ENCODE results near the gene CORIN.
"Not testable (repeated sequence)": the region's sequence is repeated elsewhere in the genome, so short reads cannot be mapped to it uniquely, and the experiment has no call there.

The CORIN gene

DNA sequence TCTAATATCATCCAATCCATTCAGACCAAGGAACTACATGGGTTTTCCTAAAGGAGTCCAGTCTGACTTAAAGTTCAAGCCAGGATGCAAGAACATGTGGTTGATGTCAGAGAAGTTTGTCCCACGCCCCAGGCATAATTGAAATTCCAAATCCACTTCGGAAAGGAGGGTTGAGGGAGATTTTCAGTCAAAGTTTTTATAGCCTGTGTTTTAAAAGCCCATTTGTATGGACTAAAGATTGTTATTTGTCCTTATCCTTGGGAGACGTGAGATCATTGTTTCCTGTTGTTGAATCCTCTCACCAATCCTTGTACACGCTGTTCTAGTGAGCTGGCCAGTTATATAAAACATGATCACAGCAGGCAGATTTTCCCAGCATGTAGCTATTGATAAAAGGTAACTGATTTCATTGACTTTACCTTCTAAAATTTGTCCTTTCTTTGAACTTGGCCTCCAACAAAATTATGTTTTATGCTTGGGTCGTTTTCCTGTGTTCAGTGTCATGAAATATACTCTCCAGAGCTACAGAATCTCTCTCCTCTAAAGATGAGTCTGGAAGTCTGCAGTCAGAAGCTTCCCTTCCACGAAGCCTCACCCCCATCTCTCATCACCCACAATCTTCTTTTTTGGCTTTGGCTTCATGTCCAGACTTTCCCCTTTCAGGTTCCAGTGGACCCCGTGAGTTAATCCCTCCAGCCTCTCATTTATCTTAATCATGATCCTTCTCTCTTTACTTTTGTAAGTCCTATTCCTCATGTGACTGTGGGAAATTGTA is 259.9 kb downstream of the CORIN start:
- H3K27ac ChIP-seq (ENCODE audit: low read length) = no peak overlapping the region
- no peak for DNase-seq (ENCODE audit: low read depth, low spot score)
- H3K36me3 ChIP-seq (ENCODE audit: control insufficient read depth, insufficient read depth, low read length) = no peaks in the 10 kb centered on the region
- no peaks in the 10 kb centered on the region for H3K4me1 ChIP-seq (ENCODE audit: control insufficient read depth, insufficient read depth, low read length)
- WGBS (ENCODE audit: insufficient coverage, insufficient read length) = no CpG with 5 or more reads among the region's 7 CpGs
- no peak overlapping the region for H3K4me3 ChIP-seq (ENCODE audit: low read length)
- H3K27me3 ChIP-seq (ENCODE audit: control insufficient read depth, insufficient read depth, low read length) = no peaks in the 10 kb centered on the region
- no peaks in the 10 kb centered on the region for H3K9me3 ChIP-seq (ENCODE audit: control insufficient read depth, insufficient read depth, low read length)

DNA sequence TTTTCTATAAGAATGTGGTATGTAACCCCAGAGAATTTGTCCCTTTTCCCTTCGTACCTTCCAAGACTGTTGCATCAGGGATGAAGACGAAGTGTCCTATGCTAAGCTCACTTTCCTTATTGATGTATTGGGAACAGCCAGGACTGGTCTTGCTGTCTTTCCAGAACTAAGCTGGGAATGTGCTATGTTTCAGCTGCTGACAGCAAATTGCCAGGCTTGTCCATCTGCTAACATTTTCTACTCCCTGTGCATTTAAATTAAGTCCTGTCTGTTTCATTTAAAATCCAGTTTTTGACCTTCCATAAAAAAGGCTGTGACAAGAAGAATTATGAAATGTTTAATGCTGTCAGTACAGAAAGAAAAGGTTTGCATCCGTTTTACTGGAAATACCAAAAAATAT is 264.9 kb downstream of the CORIN start:
- Histone ChIP-seq H3K4me1 (ENCODE audit: control insufficient read depth, insufficient read depth, low read length) (no peaks in the 10 kb centered on the region), H3K36me3 (ENCODE audit: control insufficient read depth, insufficient read depth, low read length) (no peaks in the 10 kb centered on the region), H3K9me3 (ENCODE audit: control insufficient read depth, insufficient read depth, low read length) (no peaks in the 10 kb centered on the region), H3K27me3 (ENCODE audit: control insufficient read depth, insufficient read depth, low read length) (no peaks in the 10 kb centered on the region), H3K4me3 (ENCODE audit: low read length) (no peak overlapping the region), H3K27ac (ENCODE audit: low read length) (no peak overlapping the region)
- DNase-seq (ENCODE audit: low read depth, low spot score) = no peak
- no CpG with 5 or more reads among the region's 3 CpGs for WGBS (ENCODE audit: insufficient coverage, insufficient read length)

DNA sequence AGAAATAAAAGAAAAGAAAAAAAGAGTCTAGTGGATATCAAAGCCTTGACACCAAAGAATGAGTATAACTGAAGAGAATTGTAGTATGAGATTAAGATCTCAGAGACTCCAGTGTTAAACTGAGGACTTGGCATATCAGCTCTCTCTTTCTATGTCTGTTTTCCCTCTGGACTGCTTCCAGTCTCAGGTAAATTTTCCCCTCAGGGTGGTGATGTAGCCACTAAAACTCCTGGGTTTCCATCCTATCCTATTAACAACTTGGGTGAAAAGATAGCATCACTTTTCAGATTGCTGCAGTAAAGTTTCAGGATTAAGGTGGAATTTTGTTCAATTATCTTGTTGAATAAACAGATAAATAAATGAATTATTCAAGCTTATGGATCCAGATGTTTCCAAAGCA is 267.1 kb downstream of the CORIN start:
- no peaks in the 10 kb centered on the region for H3K27me3 ChIP-seq (ENCODE audit: control insufficient read depth, insufficient read depth, low read length)
- H3K4me1 ChIP-seq (ENCODE audit: control insufficient read depth, insufficient read depth, low read length) = no peaks in the 10 kb centered on the region
- no peaks in the 10 kb centered on the region for H3K36me3 ChIP-seq (ENCODE audit: control insufficient read depth, insufficient read depth, low read length)
- H3K27ac ChIP-seq (ENCODE audit: low read length) = no peak overlapping the region
- no peak overlapping the region for H3K4me3 ChIP-seq (ENCODE audit: low read length)
- no peak for DNase-seq (ENCODE audit: low read depth, low spot score)
- H3K9me3 ChIP-seq (ENCODE audit: control insufficient read depth, insufficient read depth, low read length) = no peaks in the 10 kb centered on the region

DNA sequence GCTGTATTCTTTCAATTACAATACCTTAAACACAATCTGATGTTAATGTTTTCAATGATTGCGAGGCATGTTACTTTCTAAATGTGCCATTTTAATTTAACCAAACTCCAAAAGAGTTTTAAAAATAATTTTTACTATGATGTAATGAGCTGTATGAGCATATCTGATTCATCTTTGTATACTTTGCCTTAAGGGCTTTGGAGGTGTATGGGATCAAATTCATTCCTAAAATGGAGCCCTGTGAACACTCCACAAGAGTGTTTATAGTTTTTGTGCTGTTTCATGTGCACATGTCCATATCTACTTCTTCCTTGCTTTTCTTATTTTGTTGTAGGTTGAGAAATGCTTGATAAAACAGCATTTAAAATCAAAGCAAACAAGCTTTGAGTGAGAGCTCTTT is 270.4 kb downstream of the CORIN start:
- WGBS (ENCODE audit: insufficient coverage, insufficient read length) = no CpG with 5 or more reads among the region's 1 CpG
- H3K4me3 ChIP-seq (ENCODE audit: low read length) = no peak overlapping the region
- H3K4me1 ChIP-seq (ENCODE audit: control insufficient read depth, insufficient read depth, low read length) = no peaks in the 10 kb centered on the region
- no peaks in the 10 kb centered on the region for H3K9me3 ChIP-seq (ENCODE audit: control insufficient read depth, insufficient read depth, low read length)
- no peak for DNase-seq (ENCODE audit: low read depth, low spot score)
- no peak overlapping the region for H3K27ac ChIP-seq (ENCODE audit: low read length)
- H3K27me3 ChIP-seq (ENCODE audit: control insufficient read depth, insufficient read depth, low read length) = no peaks in the 10 kb centered on the region
- no peaks in the 10 kb centered on the region for H3K36me3 ChIP-seq (ENCODE audit: control insufficient read depth, insufficient read depth, low read length)

DNA sequence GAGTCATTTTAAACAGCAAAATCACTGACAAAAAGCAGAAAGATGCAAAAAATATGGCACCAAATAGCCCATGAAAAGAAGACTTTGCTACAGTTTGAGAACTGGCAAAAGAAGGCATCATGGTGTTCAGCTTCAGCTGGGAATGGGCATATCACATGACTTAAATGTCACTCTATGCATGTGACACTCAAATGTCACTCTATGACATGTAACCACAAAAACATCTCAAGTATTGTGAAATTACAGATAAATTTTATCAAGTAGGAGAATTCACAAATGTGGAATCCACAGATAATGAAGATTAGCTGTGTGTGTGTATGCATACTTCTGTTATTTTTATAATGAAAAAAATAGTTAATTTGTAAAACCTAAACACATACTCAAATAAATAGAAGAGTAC is 270.9 kb downstream of the CORIN start:
- no peak overlapping the region for H3K27ac ChIP-seq (ENCODE audit: low read length)
- H3K9me3 ChIP-seq (ENCODE audit: control insufficient read depth, insufficient read depth, low read length) = no peaks in the 10 kb centered on the region
- no peaks in the 10 kb centered on the region for H3K27me3 ChIP-seq (ENCODE audit: control insufficient read depth, insufficient read depth, low read length)
- no peaks in the 10 kb centered on the region for H3K36me3 ChIP-seq (ENCODE audit: control insufficient read depth, insufficient read depth, low read length)
- H3K4me3 ChIP-seq (ENCODE audit: low read length) = no peak overlapping the region
- DNase-seq (ENCODE audit: low read depth, low spot score) = no peak
- H3K4me1 ChIP-seq (ENCODE audit: control insufficient read depth, insufficient read depth, low read length) = no peaks in the 10 kb centered on the region

DNA sequence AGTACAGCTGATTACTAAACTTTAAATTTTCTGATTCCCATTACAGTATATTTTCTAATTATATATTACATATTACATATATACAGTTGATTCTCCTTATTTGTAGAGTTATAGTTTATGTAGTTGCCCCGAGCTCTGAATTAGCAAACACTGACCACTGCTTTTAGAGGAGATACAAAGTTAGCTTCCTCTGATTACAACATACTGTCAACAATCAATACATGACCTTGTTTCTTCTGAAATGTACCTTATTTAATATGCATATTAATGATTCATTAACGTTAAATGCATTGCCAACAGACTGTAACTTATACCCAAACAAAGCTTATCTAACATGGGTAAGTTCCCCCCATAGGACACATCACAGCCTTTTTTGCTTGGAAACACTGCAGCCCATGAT is 271.3 kb downstream of the CORIN start:
- Histone ChIP-seq H3K9me3 (ENCODE audit: control insufficient read depth, insufficient read depth, low read length) (no peaks in the 10 kb centered on the region), H3K36me3 (ENCODE audit: control insufficient read depth, insufficient read depth, low read length) (no peaks in the 10 kb centered on the region), H3K27me3 (ENCODE audit: control insufficient read depth, insufficient read depth, low read length) (no peaks in the 10 kb centered on the region), H3K4me1 (ENCODE audit: control insufficient read depth, insufficient read depth, low read length) (no peaks in the 10 kb centered on the region), H3K27ac (ENCODE audit: low read length) (no peak overlapping the region), H3K4me3 (ENCODE audit: low read length) (no peak overlapping the region)
- no CpG with 5 or more reads among the region's 2 CpGs for WGBS (ENCODE audit: insufficient coverage, insufficient read length)
- no peak for DNase-seq (ENCODE audit: low read depth, low spot score)

DNA sequence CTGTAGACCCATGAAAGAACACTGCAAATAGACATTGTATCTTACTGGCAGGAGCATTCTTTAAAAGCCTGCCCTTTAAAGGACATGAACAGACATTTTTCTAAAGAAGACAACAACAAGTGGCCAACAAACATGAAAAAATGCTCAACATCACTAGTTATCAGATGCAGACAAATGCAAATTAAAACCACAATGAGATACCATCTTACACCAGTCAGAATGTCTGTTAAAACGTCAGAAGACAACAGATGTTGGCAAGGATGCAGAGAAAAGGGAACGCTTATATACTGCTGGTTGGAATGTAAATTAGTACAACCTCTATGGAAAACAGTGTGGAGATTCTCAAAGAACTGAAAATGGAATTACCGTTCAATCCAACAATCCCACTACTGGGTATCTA is 275.6 kb downstream of the CORIN start:
- no CpG with 5 or more reads among the region's 3 CpGs for WGBS (ENCODE audit: insufficient coverage, insufficient read length)
- Histone ChIP-seq H3K27me3 (ENCODE audit: control insufficient read depth, insufficient read depth, low read length) (no peaks in the 10 kb centered on the region), H3K4me1 (ENCODE audit: control insufficient read depth, insufficient read depth, low read length) (no peaks in the 10 kb centered on the region), H3K36me3 (ENCODE audit: control insufficient read depth, insufficient read depth, low read length) (no peaks in the 10 kb centered on the region), H3K9me3 (ENCODE audit: control insufficient read depth, insufficient read depth, low read length) (no peaks in the 10 kb centered on the region), H3K27ac (ENCODE audit: low read length) (no peak overlapping the region), H3K4me3 (ENCODE audit: low read length) (no peak overlapping the region)
- no peak for DNase-seq (ENCODE audit: low read depth, low spot score)

DNA sequence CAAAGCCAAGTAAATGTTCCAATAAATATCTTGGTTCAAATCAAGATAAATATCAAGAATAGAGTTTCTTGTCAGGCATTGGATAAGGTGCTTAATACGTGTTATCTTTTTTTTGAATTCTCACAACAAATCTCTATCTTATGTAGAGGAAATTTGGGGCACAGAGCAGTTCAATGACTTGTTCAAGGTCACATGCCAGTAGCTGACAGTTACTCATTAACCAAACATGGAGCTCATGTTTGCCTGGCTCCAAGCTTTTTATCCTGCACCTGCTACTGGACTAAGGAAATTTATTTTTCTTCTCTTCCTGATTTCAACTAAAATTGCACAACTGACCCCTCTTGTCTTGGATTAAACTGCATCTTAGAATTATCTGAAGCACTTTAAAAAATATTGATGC is 276.5 kb downstream of the CORIN start:
- Histone ChIP-seq H3K4me3 (ENCODE audit: low read length) (no peak overlapping the region), H3K36me3 (ENCODE audit: control insufficient read depth, insufficient read depth, low read length) (no peaks in the 10 kb centered on the region), H3K4me1 (ENCODE audit: control insufficient read depth, insufficient read depth, low read length) (no peaks in the 10 kb centered on the region), H3K9me3 (ENCODE audit: control insufficient read depth, insufficient read depth, low read length) (no peaks in the 10 kb centered on the region), H3K27me3 (ENCODE audit: control insufficient read depth, insufficient read depth, low read length) (no peaks in the 10 kb centered on the region), H3K27ac (ENCODE audit: low read length) (no peak overlapping the region)
- WGBS (ENCODE audit: insufficient coverage, insufficient read length) = no CpG with 5 or more reads among the region's 1 CpG
- DNase-seq (ENCODE audit: low read depth, low spot score) = no peak

DNA sequence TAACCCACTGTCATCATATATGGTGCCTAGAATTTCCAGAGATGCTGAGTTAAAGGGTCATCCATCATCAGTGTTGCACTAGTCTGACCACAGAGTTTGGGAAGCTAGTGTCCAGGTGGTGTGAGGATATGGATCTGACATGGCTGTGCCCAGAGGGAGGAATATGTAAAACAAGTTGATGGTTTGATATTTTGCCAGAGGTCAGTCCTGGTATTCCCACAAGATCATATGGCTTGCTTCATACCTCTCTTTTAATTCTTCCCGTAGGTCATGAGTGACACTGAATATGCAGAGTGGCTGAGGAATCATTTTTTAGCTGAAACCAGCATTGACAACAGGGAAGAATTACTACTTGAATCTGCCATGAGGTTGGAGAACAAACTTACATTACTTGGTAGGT is 277.2 kb downstream of the CORIN start:
- Histone ChIP-seq H3K4me3 (ENCODE audit: low read length) (no peak overlapping the region), H3K27me3 (ENCODE audit: control insufficient read depth, insufficient read depth, low read length) (no peaks in the 10 kb centered on the region), H3K9me3 (ENCODE audit: control insufficient read depth, insufficient read depth, low read length) (no peaks in the 10 kb centered on the region), H3K27ac (ENCODE audit: low read length) (no peak overlapping the region), H3K4me1 (ENCODE audit: control insufficient read depth, insufficient read depth, low read length) (no peaks in the 10 kb centered on the region), H3K36me3 (ENCODE audit: control insufficient read depth, insufficient read depth, low read length) (no peaks in the 10 kb centered on the region)
- DNase-seq (ENCODE audit: low read depth, low spot score) = no peak
- no CpG with 5 or more reads among the region's 1 CpG for whole genome bisulfite sequencing (ENCODE audit: insufficient coverage, insufficient read length)

DNA sequence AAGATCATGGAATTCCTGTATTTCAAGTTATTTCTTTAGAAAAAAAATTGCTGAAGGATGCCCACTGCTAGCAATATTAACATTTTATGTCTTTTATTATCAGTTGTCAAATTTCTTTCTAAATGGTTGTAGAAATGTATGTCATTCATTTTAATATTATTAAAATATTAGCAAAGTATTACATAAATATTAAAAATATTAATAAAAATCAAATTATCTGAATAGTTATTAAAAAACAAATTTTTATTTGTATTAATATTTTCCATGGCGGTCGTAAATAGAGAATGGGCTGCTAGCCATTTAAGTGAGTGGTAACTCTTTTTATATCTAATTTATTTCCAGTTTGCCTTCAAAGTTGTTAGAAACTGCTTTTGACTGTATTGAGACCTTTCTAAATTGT is 280.6 kb downstream of the CORIN start:
- Histone ChIP-seq H3K27ac (ENCODE audit: low read length) (no peak overlapping the region), H3K4me1 (ENCODE audit: control insufficient read depth, insufficient read depth, low read length) (no peaks in the 10 kb centered on the region), H3K36me3 (ENCODE audit: control insufficient read depth, insufficient read depth, low read length) (no peaks in the 10 kb centered on the region), H3K4me3 (ENCODE audit: low read length) (no peak overlapping the region), H3K27me3 (ENCODE audit: control insufficient read depth, insufficient read depth, low read length) (no peaks in the 10 kb centered on the region), H3K9me3 (ENCODE audit: control insufficient read depth, insufficient read depth, low read length) (no peaks in the 10 kb centered on the region; the same call in 1 of the 2 replicates)
- no peak for DNase-seq (ENCODE audit: low read depth, low spot score)
- WGBS (ENCODE audit: insufficient coverage, insufficient read length) = no CpG with 5 or more reads among the region's 2 CpGs

DNA sequence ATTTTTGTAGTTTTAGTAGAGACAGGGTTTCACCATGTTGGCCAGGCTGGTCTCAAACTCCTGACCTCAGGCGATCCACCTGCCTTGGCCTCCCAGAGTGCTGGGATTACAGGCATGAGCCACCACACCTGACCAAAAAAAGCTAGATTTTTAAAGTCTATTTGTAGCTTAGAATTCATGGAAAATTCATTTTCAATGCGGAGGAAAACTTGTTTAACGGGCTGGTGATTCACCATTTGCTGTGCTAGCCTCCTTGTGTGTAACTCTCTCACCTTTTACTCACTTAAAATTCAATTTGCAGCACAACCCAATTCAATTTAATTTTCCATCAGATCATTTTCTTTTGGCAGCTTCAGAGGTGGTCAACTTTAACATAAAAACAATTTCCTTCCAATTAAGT is 281.9 kb downstream of the CORIN start:
- no CpG with 5 or more reads among the region's 3 CpGs for WGBS (ENCODE audit: insufficient coverage, insufficient read length)
- not testable (repeated sequence) for H3K9me3 ChIP-seq (ENCODE audit: control insufficient read depth, insufficient read depth, low read length); H3K36me3 ChIP-seq (ENCODE audit: control insufficient read depth, insufficient read depth, low read length); H3K4me1 ChIP-seq (ENCODE audit: control insufficient read depth, insufficient read depth, low read length); H3K27ac ChIP-seq (ENCODE audit: low read length); H3K4me3 ChIP-seq (ENCODE audit: low read length); H3K27me3 ChIP-seq (ENCODE audit: control insufficient read depth, insufficient read depth, low read length); DNase-seq (ENCODE audit: low read depth, low spot score)

Data from iPS DF 6.9 (cell line).